IPS-NIHi7 (cell line): Measurements from ENCODE around the gene ESRRG.

Experiments used
- DNase-seq: peaks from one replicate; pipeline ENCODE4 v3.0.0; 2012; ENCODE audit warnings: mixed read lengths; ENCODE audit errors: extremely low spot score

Gene ESRRG

GRCh38 chr1:216518844-216519627, 204.2 kb downstream of the ESRRG start:
- DNase-seq, result no peak

GRCh38 chr1:216502528-216503162, 220.6 kb downstream of the ESRRG start:
- DNase-seq, result peak; percentile 33

DNA sequence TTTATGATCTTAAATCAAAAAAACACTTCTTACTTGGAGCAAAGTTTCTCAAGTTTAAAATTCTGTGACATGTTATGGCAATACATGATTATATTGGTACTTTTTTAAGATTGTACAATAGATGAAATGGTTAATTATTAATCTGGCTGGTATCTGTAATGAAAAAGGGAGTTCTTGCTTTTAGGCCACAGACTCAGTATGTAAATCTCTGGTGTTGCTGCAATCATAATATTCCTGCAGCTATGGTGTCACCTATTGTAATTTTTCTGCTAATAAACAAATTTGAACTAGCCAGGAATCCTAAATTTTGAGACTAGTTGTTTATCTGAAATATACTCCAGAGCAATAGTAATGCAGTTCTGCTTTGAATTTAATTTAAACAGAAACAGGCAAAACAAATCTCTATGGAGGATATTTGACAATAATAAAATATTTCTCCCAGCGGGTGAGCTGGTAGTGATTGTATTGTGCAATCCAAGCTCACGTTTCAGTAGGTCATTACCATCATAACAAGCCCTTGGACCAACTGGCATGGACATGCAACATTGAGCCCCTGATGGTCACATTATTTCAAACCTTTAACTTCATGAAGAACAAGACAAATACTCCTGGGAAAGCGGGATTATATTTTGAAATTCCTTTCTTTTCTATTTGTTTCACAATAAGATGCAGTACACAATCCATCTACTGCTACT, 222.8 kb downstream of the ESRRG start:
- no peak for DNase-seq

DNA sequence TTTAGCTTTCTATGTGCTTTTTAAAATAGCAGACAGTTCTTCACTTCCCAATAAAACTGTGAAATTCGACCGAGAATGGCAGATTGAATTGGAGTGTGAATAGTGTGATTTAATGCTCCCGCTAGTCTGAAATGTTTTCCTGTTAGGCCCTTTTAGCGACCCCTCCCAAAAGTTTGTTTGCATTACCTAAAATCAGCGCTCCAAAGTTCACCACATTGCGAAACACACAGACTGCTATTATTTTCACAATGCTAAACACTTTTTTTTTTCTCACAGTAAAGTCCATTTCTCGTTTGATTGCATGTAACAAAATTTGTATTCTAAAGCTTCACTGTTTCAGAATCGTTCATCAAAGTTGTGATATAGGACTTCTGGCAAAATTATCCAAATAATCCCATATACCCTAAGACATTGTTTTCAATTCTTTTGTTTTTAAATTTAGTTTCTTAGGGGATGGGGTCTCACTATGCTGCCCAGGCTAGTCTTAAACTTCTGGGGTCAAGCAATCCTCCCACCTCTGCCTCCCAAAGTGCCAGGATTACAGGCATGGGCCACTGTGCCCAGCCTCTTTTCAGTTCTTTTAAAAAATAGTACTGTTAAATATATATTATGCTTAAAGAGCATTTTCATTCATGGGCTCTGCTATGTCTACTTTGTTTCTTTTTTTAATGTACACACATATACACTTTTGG, 223.5 kb downstream of the ESRRG start:
- no peak for DNase-seq

GRCh38 chr1:216498277-216498676, 225.0 kb downstream of the ESRRG start:
- no peak for DNase-seq

DNA sequence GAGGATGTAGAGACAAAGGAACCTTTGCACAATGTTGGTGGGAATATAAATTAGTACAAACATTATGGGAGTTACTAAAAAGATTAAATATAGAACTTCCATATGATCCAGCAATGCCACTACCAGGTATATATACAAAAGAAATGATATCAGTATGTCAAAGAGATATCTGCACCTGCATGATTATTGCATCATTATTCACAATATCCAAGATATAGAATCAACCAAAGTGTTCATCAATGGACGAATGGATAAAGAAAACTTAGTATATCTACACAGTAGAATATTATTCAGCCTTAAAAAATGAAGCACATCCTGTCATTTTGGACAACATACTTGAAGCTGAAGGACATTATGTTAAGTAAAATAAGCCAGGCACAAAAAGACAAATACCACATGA, 238.2 kb downstream of the ESRRG start:
- no peak for DNase-seq

- DNase-seq, result no peak
These were observed 239.4 kb downstream of the ESRRG start for GRCh38 chr1:216483672-216484401.

GRCh38 chr1:216482620-216483019, 240.6 kb downstream of the ESRRG start:
- no peak for DNase-seq

DNA sequence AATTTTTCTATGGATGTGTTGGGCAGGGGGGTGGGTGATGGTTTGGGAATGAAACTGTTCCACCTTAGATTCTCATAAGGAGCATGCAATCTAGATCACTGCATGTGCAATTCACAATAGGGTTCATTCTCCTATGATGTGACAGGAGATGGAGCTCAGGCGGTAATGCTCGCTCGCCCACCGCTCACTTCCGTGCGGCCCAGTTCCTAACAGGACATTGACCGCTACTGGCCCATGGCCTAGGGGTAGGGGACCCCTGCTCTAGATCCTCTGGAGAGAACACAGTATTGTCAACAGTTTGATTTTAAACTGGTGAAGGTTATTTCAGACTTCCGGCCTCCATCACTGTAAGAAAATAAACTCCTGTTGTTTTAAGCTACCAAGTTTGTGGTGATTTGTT, 245.0 kb downstream of the ESRRG start:
- no peak for DNase-seq

- DNase-seq, result no peak
These were observed 246.9 kb downstream of the ESRRG start for GRCh38 chr1:216476341-216476740.

- no peak for DNase-seq
These were observed 247.5 kb downstream of the ESRRG start for GRCh38 chr1:216475659-216476276.

GRCh38 chr1:216466162-216466801, 256.9 kb downstream of the ESRRG start:
- no peak for DNase-seq

GRCh38 chr1:216464489-216464888, 258.7 kb downstream of the ESRRG start:
- DNase-seq, result no peak

- DNase-seq, result no peak
These were observed 261.0 kb downstream of the ESRRG start for GRCh38 chr1:216462066-216462775.

GRCh38 chr1:216461466-216461865, 261.8 kb downstream of the ESRRG start:
- no peak for DNase-seq

DNA sequence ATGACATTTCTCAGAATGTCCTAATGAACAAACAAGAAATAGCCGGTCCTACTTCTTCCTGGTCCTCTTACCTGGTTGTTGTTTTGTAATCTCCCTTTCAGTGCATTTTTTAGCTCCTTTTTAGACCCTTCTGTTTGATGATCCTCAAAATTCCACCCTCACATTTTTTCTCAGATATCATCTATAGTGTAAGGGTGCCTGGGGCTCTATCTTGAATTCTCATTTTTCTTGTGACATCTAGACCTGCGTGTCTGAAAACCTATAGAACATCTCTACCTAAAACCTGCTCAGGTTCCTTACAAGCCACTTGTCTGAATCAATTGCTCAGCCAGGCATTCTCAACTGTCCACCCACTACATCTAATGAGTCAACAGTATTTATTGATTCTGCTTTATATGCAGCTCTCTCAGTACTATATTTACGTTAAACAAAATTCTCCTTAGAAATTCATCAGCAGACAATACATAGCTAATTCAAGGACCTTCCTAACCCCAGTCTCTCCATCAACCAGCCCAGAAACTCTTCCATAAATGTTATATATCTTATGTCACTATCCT, 263.5 kb downstream of the ESRRG start:
- no peak for DNase-seq

DNA sequence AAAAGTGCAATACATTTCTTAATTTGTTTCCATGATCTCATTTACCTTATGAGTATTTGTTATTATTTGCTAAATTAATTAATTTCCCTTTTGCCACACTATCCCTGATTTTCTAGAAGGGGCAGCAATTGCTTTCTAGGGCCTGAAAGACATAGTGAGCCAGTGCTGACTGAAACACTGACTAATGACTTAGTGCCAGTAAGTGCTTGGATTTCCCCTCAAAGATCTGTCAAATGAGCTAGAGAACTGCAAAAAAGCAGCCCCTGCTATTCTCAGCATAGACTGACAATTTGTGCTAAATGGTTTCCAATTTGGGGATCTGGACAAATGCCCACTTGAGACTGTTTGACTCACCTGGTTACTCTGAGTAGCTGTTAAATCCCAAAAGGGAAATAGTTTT, 264.4 kb downstream of the ESRRG start:
- no peak for DNase-seq

GRCh38 chr1:216457356-216457755, 265.9 kb downstream of the ESRRG start:
- DNase-seq, result no peak

DNA sequence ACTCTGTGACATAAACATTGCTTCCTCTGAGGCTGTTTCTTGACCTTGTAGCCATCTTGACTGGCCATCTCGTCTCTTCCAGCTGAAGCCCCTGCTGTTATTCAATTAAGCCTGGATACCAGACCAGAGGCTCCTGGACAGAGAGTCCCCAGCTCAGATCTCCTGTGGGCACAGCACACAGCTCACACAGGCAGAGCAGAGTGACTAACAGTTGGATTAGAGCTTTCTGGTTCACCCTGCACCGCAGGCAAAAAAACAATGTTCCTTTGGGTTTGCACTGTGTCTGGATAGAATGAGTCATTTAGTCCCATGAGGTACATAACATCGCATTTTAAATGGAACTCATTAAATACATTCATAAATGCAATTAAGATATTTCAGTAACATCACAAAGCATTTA, 266.5 kb downstream of the ESRRG start:
- peak; percentile 53 for DNase-seq

GRCh38 chr1:216453777-216454176, 269.5 kb downstream of the ESRRG start:
- no peak for DNase-seq
